ENCODE results near the gene ATP4B.
"Not testable (repeated sequence)": the region's sequence is repeated elsewhere in the genome, so short reads cannot be mapped to it uniquely, and the experiment has no call there.

Gene ATP4B

GRCh38 chr13:113639616-113640262, 18.3 kb downstream of the ATP4B start:
- DNase-seq (ENCODE audit: low read depth) = no peak

GRCh38 chr13:113638806-113639205, 19.2 kb downstream of the ATP4B start:
- DNase-seq (ENCODE audit: low read depth) = no peak

- DNase-seq (ENCODE audit: low read depth) = no peak
These were observed 19.7 kb downstream of the ATP4B start for GRCh38 chr13:113638173-113638746.

- no peak for DNase-seq (ENCODE audit: low read depth)
These were observed 20.5 kb downstream of the ATP4B start for GRCh38 chr13:113637262-113638160.

GRCh38 chr13:113636266-113636963, 21.6 kb downstream of the ATP4B start:
- DNase-seq (ENCODE audit: low read depth) = no peak

- no peak for DNase-seq (ENCODE audit: low read depth)
These were observed 22.3 kb downstream of the ATP4B start for GRCh38 chr13:113635709-113636108.

GRCh38 chr13:113635048-113635420, 23.0 kb downstream of the ATP4B start:
- no peak for DNase-seq (ENCODE audit: low read depth)

GRCh38 chr13:113634279-113635047, 23.5 kb downstream of the ATP4B start:
- DNase-seq (ENCODE audit: low read depth) = no peak

- DNase-seq (ENCODE audit: low read depth) = no peak
These were observed 24.5 kb downstream of the ATP4B start for GRCh38 chr13:113633485-113633873.

- DNase-seq (ENCODE audit: low read depth) = no peak
These were observed 25.1 kb downstream of the ATP4B start for GRCh38 chr13:113632706-113633484.

- no peak for DNase-seq (ENCODE audit: low read depth)
These were observed 26.5 kb downstream of the ATP4B start for GRCh38 chr13:113631341-113632095.

GRCh38 chr13:113630804-113631203, 27.2 kb downstream of the ATP4B start:
- no peak for DNase-seq (ENCODE audit: low read depth)

GRCh38 chr13:113630296-113630695, 27.7 kb downstream of the ATP4B start:
- DNase-seq (ENCODE audit: low read depth) = no peak

GRCh38 chr13:113629866-113630265, 28.1 kb downstream of the ATP4B start:
- no peak for DNase-seq (ENCODE audit: low read depth)

GRCh38 chr13:113628291-113629270, 29.4 kb downstream of the ATP4B start:
- no peak for DNase-seq (ENCODE audit: low read depth)

- no peak for DNase-seq (ENCODE audit: low read depth)
These were observed 30.9 kb downstream of the ATP4B start for GRCh38 chr13:113627136-113627535.

GRCh38 chr13:113625965-113626721, 31.9 kb downstream of the ATP4B start:
- DNase-seq (ENCODE audit: low read depth) = no peak

GRCh38 chr13:113624640-113625304, 33.2 kb downstream of the ATP4B start:
- not testable (repeated sequence) for DNase-seq (ENCODE audit: low read depth)

All from activated T-cell treated with anti-CD3 and anti-CD28 coated beads for 48 hours (primary cell).